HG02678 (cell line): ENCODE data around the gene OR8G5.

ENCODE experiments used
- ATAC-seq: cut with Tn5 transposase; IDR thresholded peaks from one replicate; pipeline ENCODE4 v1.9.1; 2021; ENCODE audit warnings: mild to moderate bottlenecking, moderate library complexity; ENCODE audit not compliant: unreplicated experiment

The OR8G5 gene

GRCh38 chr11:124278261-124278660, 22.1 kb downstream of the OR8G5 start:
- ATAC-seq: no peak

- no peak for ATAC-seq
Measured at GRCh38 chr11:124285610-124286344, 29.6 kb downstream of the OR8G5 start.

GRCh38 chr11:124294687-124295086, 38.5 kb downstream of the OR8G5 start:
- no peak for ATAC-seq

GRCh38 chr11:124296016-124296415, 39.8 kb downstream of the OR8G5 start:
- no peak for ATAC-seq

GRCh38 chr11:124297921-124298320, 41.7 kb downstream of the OR8G5 start:
- no peak for ATAC-seq

GRCh38 chr11:124301548-124301947, 45.4 kb downstream of the OR8G5 start:
- no peak for ATAC-seq

- ATAC-seq: no peak
Measured at GRCh38 chr11:124302347-124303125, 46.4 kb downstream of the OR8G5 start.

GRCh38 chr11:124307093-124307492, 50.9 kb downstream of the OR8G5 start:
- ATAC-seq: no peak

GRCh38 chr11:124310721-124311120, 54.5 kb downstream of the OR8G5 start:
- ATAC-seq: no peak

GRCh38 chr11:124311269-124311668, 55.1 kb downstream of the OR8G5 start:
- ATAC-seq: no peak

GRCh38 chr11:124311670-124312069, 55.5 kb downstream of the OR8G5 start:
- no peak for ATAC-seq

- ATAC-seq: no peak
Measured at GRCh38 chr11:124313131-124313530, 57.0 kb downstream of the OR8G5 start.

GRCh38 chr11:124313849-124314248, 57.7 kb downstream of the OR8G5 start, which contains the start of gene OR8D1:
Gene OR8D1 (minus strand): TSS chr11:124313949. CDS start chr11:124310766, 3,183 bp downstream.
- ATAC-seq: no peak

GRCh38 chr11:124315052-124315451, 58.9 kb downstream of the OR8G5 start:
- ATAC-seq: no peak
